H9 (cell line): ENCODE measurements around the gene PRB2. TPM values are rescaled to one million over a fixed set of nuclear protein-coding genes. Genes with fewer than 3 reads are reported as not detected.

Source experiments
- DNase-seq: peaks from one replicate; pipeline ENCODE4 v3.0.0-alpha.2; 2017
- H2AFZ ChIP-seq: one replicate; pipeline ENCODE4 v1.6.1; 2013; ENCODE audit warnings: mild to moderate bottlenecking, low read length, control low read depth, moderate library complexity
- H2AK5ac ChIP-seq: 2 replicates; pipeline ENCODE4 v1.6.1; 2013; ENCODE audit warnings: low read length, control low read depth, mixed read lengths; ENCODE audit not compliant: insufficient read length
- H2BK120ac ChIP-seq: one replicate; pipeline ENCODE4 v1.6.1; 2013; ENCODE audit warnings: low read depth, mild to moderate bottlenecking, low read length, control low read depth, inconsistent platforms; ENCODE audit not compliant: poor library complexity, severe bottlenecking
- H2BK12ac ChIP-seq: 2 replicates; pipeline ENCODE4 v1.6.1; 2013; ENCODE audit warnings: low read length, control low read depth, mixed read lengths, low read depth; ENCODE audit not compliant: insufficient read length
- H2BK15ac ChIP-seq: 2 replicates; pipeline ENCODE4 v1.6.1; 2013; ENCODE audit warnings: low read depth, low read length, control low read depth
- H2BK20ac ChIP-seq: one replicate; pipeline ENCODE4 v1.6.1; 2013; ENCODE audit warnings: low read depth, mild to moderate bottlenecking, low read length, control low read depth, inconsistent platforms; ENCODE audit not compliant: poor library complexity, severe bottlenecking
- H2BK5ac ChIP-seq: 2 replicates; pipeline ENCODE4 v1.6.1; 2013; ENCODE audit warnings: low read length, control low read depth, mixed read lengths; ENCODE audit not compliant: insufficient read length
- H3K14ac ChIP-seq: 2 replicates; pipeline ENCODE4 v1.6.1; 2013; ENCODE audit warnings: low read length, control low read depth; ENCODE audit not compliant: insufficient read depth
- H3K18ac ChIP-seq: 2 replicates; pipeline ENCODE4 v1.6.1; 2013; ENCODE audit warnings: low read depth, mild to moderate bottlenecking, mixed read lengths, low read length, control low read depth; ENCODE audit not compliant: insufficient read length
- H3K23ac ChIP-seq: 2 replicates; pipeline ENCODE4 v1.6.1; 2013; ENCODE audit warnings: low read length, control low read depth, mixed read lengths, low read depth; ENCODE audit not compliant: insufficient read length
- H3K23me2 ChIP-seq: 2 replicates; pipeline ENCODE4 v1.6.1; 2013; ENCODE audit warnings: low read depth, mild to moderate bottlenecking, mixed read lengths, low read length, control low read depth; ENCODE audit not compliant: insufficient read length, poor library complexity, severe bottlenecking
- H3K27ac ChIP-seq: 2 replicates; pipeline ENCODE4 v1.5.1; 2013; ENCODE audit warnings: low read length, control low read depth, mixed read lengths, low read depth; ENCODE audit not compliant: insufficient read length
- H3K27me3 ChIP-seq: 2 replicates; pipeline ENCODE4 v1.6.1; 2013; ENCODE audit warnings: low read length, control low read depth, inconsistent platforms; ENCODE audit not compliant: insufficient read depth
- H3K4ac ChIP-seq: 2 replicates; pipeline ENCODE4 v1.6.1; 2013; ENCODE audit warnings: low read depth, mild to moderate bottlenecking, control low read depth, inconsistent platforms, low read length, moderate library complexity
- H3K4me1 ChIP-seq: 2 replicates; pipeline ENCODE4 v1.6.1; 2013; ENCODE audit warnings: low read length, control low read depth, inconsistent platforms; ENCODE audit not compliant: insufficient read depth
- H3K4me2 ChIP-seq: 2 replicates; pipeline ENCODE4 v1.6.1; 2013; ENCODE audit warnings: low read length, control low read depth, mixed read lengths; ENCODE audit not compliant: insufficient read length, insufficient read depth
- H3K56ac ChIP-seq: 2 replicates; pipeline ENCODE4 v1.6.1; 2013; ENCODE audit warnings: low read depth, mild to moderate bottlenecking, mixed read lengths, low read length, control low read depth; ENCODE audit not compliant: insufficient read length
- H3K79me1 ChIP-seq: 2 replicates; pipeline ENCODE4 v1.6.1; 2013; ENCODE audit warnings: low read depth, mild to moderate bottlenecking, moderate library complexity, low read length, control low read depth, inconsistent platforms; ENCODE audit not compliant: insufficient read depth, poor library complexity, severe bottlenecking
- H3K79me2 ChIP-seq: 2 replicates; pipeline ENCODE4 v1.6.1; 2013; ENCODE audit warnings: low read length, control low read depth, inconsistent platforms; ENCODE audit not compliant: insufficient read depth
- H3K9ac ChIP-seq: 2 replicates; pipeline ENCODE4 v1.6.1; 2013; ENCODE audit warnings: low read length, control low read depth, mixed read lengths; ENCODE audit not compliant: insufficient read length; ENCODE audit errors: extremely low read depth
- H3K9me3 ChIP-seq: one replicate; pipeline ENCODE4 v1.6.1; 2013; ENCODE audit warnings: low read depth, low read length, inconsistent platforms; ENCODE audit not compliant: control insufficient read depth
- H3T11ph ChIP-seq: one replicate; pipeline ENCODE4 v1.6.1; 2013; ENCODE audit warnings: mild to moderate bottlenecking, low read length, control low read depth, inconsistent platforms
- H4K20me1 ChIP-seq: one replicate; pipeline ENCODE4 v1.6.1; 2013; ENCODE audit not compliant: control insufficient read depth, insufficient read length, insufficient read depth
- H4K5ac ChIP-seq: 2 replicates; pipeline ENCODE4 v1.6.1; 2013; ENCODE audit warnings: low read depth, mild to moderate bottlenecking, mixed read lengths, low read length, control low read depth; ENCODE audit not compliant: insufficient read length
- H4K8ac ChIP-seq: replicated peaks from 2 replicates; pipeline ENCODE4 v1.6.1; 2013; ENCODE audit warnings: low read length, control low read depth, mixed read lengths, low read depth; ENCODE audit not compliant: insufficient read length
- H4K91ac ChIP-seq: 2 replicates; pipeline ENCODE4 v1.6.1; 2013; ENCODE audit warnings: low read depth, mild to moderate bottlenecking, moderate library complexity, mixed read lengths, low read length, control low read depth; ENCODE audit not compliant: insufficient read length
- H3K27ac Mint-ChIP-seq, 3 experiments: 2 replicates in 2 of 3; 3 replicates in 1 of 3; pipeline ENCODE4 v1.8.0; 2020 to 2021; ENCODE audit warnings: mixed read lengths in 3 of 3, mild to moderate bottlenecking in 1 of 3, moderate library complexity in 1 of 3
- H3K27me3 Mint-ChIP-seq: 2 replicates; pipeline ENCODE4 v1.8.0; 2021; ENCODE audit warnings: low read depth, mild to moderate bottlenecking, moderate library complexity, mixed read lengths
- H3K36me3 Mint-ChIP-seq, 3 experiments: 2 replicates in 2 of 3; 3 replicates in 1 of 3; pipeline ENCODE4 v1.8.0; 2020 to 2021; ENCODE audit warnings: low read depth in 3 of 3, mixed read lengths in 3 of 3; ENCODE audit not compliant: insufficient read depth in 1 of 3
- H3K4me1 Mint-ChIP-seq, 2 experiments: 2 replicates each; pipeline ENCODE4 v1.8.0; 2020; ENCODE audit warnings: mixed read lengths in 2 of 2
- H3K4me3 Mint-ChIP-seq, 2 experiments: 2 replicates in 1 of 2; 3 replicates in 1 of 2; pipeline ENCODE4 v1.8.0; 2020 to 2021; ENCODE audit warnings: mild to moderate bottlenecking in 2 of 2, mixed read lengths in 2 of 2, moderate library complexity in 1 of 2
- H3K9me3 Mint-ChIP-seq, 2 experiments: 2 replicates in 1 of 2; 3 replicates in 1 of 2; pipeline ENCODE4 v1.8.0; 2020; ENCODE audit warnings: mild to moderate bottlenecking in 2 of 2, mixed read lengths in 2 of 2, moderate library complexity in 1 of 2
- WGBS: extraction: QIAGEN DNeasy Blood & Tissue Kit; methylation state at CpG from one replicate; pipeline ENCODE4 v1.1.7; 2013; ENCODE audit warnings: missing lambda C conversion rate, low lambda C conversion rate, mixed read lengths; ENCODE audit not compliant: insufficient read length; ENCODE audit errors: extremely low coverage; 5-methylcytosine and 5-hydroxymethylcytosine counted together
- total RNA-seq: library from RNA; stranded (reverse); gene quantifications from 2 replicates; pipeline ENCODE4 v1.2.1, GENCODE V29; 2021
- TF ChIP-seq, protein P1 (sequence below): fragments of 200-600 bp; sonication (generic); conservative IDR thresholded peaks from 3 replicates; pipeline ENCODE4 v1.8.0; 2021; ENCODE audit warnings: antibody characterized with exemption, mild to moderate bottlenecking

The PRB2 gene
- total RNA-seq, 1 experiment from 2014 or later = not detected

- no peak overlapping the region for H2BK20ac ChIP-seq
- H4K91ac ChIP-seq = no peak overlapping the region
- no peaks in the 10 kb centered on the region for H3K36me3 Mint-ChIP-seq
- H3K9me3 Mint-ChIP-seq = no peaks in the 10 kb centered on the region; a peak in 1 of 5 replicates
- DNase-seq = no peak
- no peak overlapping the region for H3K14ac ChIP-seq
- H3K27me3 Mint-ChIP-seq = peaks cover 2% of the 10 kb centered on the region; the same call in 1 of the 2 replicates
- no peaks in the 10 kb centered on the region; the same call in 1 of the 2 replicates for H3K27me3 ChIP-seq
- no peak overlapping the region for H3K4me2 ChIP-seq
- no peak overlapping the region for H3K4ac ChIP-seq
- H3K79me1 ChIP-seq = no peaks in the 10 kb centered on the region
- H3K23me2 ChIP-seq = no peaks in the 10 kb centered on the region
- no peak overlapping the region for H4K8ac ChIP-seq
- H3T11ph ChIP-seq = no peak overlapping the region
- H3K4me1 ChIP-seq = no peaks in the 10 kb centered on the region
- TF ChIP-seq, protein P1, sequence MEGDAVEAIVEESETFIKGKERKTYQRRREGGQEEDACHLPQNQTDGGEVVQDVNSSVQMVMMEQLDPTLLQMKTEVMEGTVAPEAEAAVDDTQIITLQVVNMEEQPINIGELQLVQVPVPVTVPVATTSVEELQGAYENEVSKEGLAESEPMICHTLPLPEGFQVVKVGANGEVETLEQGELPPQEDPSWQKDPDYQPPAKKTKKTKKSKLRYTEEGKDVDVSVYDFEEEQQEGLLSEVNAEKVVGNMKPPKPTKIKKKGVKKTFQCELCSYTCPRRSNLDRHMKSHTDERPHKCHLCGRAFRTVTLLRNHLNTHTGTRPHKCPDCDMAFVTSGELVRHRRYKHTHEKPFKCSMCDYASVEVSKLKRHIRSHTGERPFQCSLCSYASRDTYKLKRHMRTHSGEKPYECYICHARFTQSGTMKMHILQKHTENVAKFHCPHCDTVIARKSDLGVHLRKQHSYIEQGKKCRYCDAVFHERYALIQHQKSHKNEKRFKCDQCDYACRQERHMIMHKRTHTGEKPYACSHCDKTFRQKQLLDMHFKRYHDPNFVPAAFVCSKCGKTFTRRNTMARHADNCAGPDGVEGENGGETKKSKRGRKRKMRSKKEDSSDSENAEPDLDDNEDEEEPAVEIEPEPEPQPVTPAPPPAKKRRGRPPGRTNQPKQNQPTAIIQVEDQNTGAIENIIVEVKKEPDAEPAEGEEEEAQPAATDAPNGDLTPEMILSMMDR = no peak
- no peaks in the 10 kb centered on the region for H3K79me2 ChIP-seq
- H3K18ac ChIP-seq = no peak overlapping the region
- H3K4me3 Mint-ChIP-seq = no peak overlapping the region
- no peak overlapping the region for H3K56ac ChIP-seq
- no peak overlapping the region for H3K27ac Mint-ChIP-seq
- no peak overlapping the region for H4K5ac ChIP-seq
- H3K9ac ChIP-seq = no peak overlapping the region
- H3K9me3 ChIP-seq = no peaks in the 10 kb centered on the region
- no peak overlapping the region for H2BK120ac ChIP-seq
- no peak overlapping the region for H2BK15ac ChIP-seq
- H2BK12ac ChIP-seq = no peak overlapping the region
- H3K4me1 Mint-ChIP-seq = peaks cover 0 to 4% of the 10 kb centered on the region in 2 experiments; a peak in 2 of 4 replicates
- no peak overlapping the region for H2AFZ ChIP-seq
- no CpG with 5 or more reads among the region's 1 CpG for WGBS
- no peaks in the 10 kb centered on the region for H4K20me1 ChIP-seq
- no peak overlapping the region for H3K27ac ChIP-seq
- H3K23ac ChIP-seq = no peak overlapping the region
- H2BK5ac ChIP-seq = no peak overlapping the region
- H2AK5ac ChIP-seq = no peak overlapping the region
Measured at GRCh38 chr12:11427341-11427740, 32.0 kb upstream of the PRB2 start.
